Measurements from ENCODE around the gene PEAR1.

Gene PEAR1

GRCh38 chr1:156882543-156882942, 11.0 kb upstream of the PEAR1 start:
- no peak for DNase-seq

DNA sequence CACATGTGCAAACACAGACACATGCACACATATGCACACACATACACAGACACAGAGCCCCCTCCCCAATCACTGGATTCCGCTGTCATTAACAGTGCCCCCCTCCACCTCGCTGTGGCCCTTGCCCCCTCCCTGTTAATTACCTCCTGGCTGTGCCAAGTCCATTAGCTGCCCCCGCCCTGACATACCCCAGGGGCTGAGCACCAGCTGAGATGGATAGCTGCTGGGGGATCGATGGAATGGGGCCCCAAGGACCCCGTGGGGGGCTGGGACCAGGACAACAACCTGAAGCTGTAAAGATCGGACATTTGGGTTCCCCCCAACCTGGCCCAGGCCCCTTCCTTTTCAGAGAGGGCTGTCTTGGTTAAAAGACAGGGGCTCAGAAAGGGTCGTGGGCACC, 9.6 kb upstream of the PEAR1 start:
- DNase-seq = no peak

DNA sequence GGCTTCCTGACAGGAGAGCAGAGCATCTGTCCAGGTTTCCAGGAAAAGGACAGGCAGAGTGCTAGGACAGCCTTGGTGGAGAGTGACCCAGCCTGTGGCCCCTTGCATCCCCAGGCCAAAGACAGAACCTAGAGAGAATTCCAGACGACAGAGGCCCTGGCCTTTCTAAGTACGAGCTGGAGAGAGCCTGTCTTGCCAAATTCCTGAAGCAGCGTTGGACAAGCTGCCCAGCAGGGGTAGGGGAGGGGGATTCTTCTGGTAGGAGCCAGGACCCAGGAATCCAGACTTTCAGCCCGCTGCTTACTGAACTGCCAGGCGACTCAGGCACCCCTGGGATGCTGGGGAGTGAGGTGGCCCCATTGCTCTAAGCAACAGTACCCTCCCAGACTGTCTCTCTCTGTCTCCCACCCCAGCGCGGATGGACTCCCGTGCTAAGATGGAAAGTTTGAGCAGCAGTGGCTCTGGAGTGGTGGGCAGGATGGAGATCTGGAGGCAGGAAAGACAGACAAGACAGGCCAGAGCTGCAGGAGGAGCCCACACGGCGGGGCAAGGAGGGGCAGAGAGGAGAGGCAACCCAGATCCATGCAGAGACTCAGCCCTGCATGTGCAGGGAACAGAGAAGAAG, 8.8 kb upstream of the PEAR1 start:
- no peak for DNase-seq

DNA sequence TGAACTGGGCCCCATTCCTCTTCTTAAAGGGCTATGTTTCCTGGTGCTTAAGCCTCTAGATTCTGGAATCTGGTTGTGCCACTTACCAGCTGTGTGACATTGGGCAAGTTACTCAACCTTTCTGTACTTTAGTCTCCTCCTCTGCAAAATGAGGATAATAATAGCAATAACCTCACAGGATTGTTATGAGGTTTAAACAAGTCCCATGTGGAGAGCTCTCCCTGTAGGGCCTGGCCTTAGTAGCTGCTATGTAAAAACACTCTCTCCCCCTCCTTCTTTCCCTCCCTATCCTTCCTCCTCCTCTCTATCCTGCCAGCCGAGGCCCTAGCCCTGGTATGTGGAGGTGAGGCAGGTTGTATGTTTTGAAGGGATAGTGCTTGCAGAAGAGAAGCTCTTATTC, 8.2 kb upstream of the PEAR1 start:
- no peak for DNase-seq

DNA sequence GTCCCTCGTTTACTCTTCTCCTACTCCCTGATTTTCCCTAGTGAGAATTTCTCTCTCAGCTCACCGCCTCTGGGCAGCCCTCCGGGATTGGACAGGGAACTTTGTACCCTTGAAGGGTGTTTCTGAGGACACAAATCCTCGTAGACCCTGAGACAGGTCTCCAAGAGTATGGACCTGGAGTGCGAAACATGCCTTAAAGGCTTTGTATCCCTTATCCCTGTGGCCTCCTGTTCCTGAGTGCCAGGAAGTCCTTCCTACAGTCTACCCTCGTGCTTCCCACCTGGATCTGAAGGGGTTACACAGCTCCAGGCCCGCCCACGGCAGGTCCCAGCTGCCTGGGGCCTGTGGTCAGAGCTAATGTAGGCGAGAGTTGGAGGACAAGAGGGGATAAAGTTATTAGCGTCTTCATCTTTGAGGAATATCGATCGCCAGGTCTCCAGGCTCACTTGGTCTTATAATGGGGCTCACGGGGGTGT, 7.6 kb upstream of the PEAR1 start:
- DNase-seq = no peak

GRCh38 chr1:156886583-156887281, 6.8 kb upstream of the PEAR1 start:
- no peak for DNase-seq

- DNase-seq = no peak
Measured at GRCh38 chr1:156887317-156887716, 6.2 kb upstream of the PEAR1 start.

- DNase-seq = no peak
Measured at GRCh38 chr1:156887734-156888133, 5.8 kb upstream of the PEAR1 start.

DNA sequence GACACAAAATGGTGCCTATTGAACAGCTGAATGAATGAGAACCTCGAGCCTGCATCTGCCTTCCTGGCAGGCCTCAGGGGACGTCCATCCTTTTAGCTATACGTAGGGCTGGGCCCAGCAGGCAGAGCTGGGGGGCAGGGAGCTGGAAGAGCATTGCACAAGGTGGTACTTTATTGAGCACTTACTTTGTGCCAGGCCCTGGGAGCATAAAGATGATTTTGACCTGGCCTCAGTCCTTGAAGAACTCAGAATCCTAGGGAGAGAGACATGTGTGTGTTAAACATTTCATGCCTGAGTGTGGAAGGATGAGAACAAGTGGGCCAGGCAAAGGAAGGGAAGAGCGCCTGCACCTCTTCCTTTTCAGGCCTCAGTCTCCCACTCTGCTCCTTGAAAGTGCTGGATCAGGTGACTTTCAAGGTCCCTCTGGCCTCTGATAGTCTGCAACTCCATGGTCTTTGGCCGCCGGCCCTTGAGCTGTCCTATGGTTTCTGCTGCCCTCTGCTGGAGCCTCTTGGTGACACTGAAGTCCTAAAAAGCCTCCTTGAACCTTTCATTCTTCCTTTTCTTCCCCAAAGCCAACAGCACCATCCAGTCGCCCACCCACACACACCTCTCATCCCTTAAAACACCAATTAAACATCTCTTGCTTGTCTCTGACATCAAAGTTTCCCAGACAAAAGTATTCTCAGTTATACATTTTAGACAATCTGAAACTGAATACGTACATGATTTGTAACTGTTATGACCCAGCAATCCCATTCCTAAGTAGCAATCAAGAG, 3.5 kb upstream of the PEAR1 start:
- peak; percentile 64 for DNase-seq

GRCh38 chr1:156892190-156893047, 1.1 kb upstream of the PEAR1 start:
- DNase-seq = peak; percentile 88

DNA sequence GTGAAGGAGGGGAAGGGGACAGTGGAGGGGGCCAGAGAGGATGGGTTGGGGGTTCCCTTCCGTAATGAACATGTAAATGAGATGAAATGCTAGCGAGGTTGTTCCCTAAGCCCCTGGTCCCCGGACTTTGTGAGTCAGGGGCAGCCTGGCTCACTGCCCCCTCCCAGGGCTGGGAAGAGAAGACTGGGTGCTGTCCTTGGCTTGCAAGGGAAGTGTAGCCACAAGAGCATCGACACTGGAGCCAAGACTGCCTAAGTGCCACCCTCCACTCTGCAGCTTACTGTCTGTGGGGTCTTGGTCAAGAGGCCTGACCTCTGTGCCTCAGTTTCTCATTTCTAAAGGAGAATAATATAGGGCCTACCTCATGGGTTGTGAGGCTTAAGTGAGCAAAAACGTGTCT, 483 bp downstream of the PEAR1 start:
- no peak for DNase-seq

GRCh38 chr1:156894711-156895454, 1.4 kb downstream of the PEAR1 start:
- DNase-seq = peak; percentile 53

- DNase-seq = no peak
Measured at GRCh38 chr1:156895455-156895812, 1.9 kb downstream of the PEAR1 start.

DNA sequence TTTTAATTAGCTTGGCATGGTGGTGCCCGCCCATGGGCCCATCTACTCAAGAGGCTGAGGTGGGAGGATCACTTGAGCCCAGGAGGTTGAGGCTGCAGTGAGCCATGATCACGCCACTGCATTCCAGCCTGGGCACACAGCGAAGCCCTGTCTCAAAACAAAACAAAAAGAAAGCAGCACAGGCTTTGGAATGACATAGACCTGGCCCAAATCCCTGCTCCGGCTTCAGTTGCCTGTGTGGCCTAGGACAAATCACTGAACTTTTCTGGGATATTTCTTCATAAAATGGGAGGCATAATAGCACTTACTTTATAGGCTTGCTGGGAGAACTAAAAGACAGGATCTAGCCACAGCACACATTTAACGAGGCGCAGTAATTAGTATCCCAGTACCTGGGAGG, 2.4 kb downstream of the PEAR1 start:
- no peak for DNase-seq

DNA sequence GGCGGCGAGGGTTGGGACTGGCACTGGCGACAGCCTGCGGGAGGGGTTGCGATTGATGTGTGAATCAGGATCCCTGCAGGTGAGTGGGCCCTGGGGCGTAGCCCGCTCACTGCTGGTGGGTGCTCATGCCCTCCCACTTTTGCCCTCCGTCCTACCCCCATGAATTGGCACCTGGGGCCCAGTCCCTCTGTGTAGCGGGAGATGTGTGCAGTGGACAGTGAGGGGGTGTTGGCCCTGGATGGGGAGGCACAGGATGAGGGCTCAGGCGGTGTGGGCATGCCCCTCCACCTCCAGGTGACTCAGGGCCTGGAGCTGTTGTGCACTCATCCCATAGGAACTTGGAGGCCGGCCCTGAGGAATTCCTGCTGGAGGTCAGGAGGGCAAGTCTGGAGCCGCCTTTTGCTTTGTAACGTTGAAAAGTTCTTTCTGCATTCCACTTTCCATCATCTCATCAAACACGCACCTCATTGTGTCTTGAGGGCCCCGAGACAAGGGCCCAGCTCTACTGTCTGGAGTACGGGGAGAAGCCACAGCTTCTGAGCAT, 3.0 kb downstream of the PEAR1 start:
- peak; percentile 96 for DNase-seq

- DNase-seq = peak; percentile 65
Measured at GRCh38 chr1:156897078-156897825, 3.7 kb downstream of the PEAR1 start.

- DNase-seq = peak; percentile 62
Measured at GRCh38 chr1:156898161-156898566, 4.6 kb downstream of the PEAR1 start.

DNA sequence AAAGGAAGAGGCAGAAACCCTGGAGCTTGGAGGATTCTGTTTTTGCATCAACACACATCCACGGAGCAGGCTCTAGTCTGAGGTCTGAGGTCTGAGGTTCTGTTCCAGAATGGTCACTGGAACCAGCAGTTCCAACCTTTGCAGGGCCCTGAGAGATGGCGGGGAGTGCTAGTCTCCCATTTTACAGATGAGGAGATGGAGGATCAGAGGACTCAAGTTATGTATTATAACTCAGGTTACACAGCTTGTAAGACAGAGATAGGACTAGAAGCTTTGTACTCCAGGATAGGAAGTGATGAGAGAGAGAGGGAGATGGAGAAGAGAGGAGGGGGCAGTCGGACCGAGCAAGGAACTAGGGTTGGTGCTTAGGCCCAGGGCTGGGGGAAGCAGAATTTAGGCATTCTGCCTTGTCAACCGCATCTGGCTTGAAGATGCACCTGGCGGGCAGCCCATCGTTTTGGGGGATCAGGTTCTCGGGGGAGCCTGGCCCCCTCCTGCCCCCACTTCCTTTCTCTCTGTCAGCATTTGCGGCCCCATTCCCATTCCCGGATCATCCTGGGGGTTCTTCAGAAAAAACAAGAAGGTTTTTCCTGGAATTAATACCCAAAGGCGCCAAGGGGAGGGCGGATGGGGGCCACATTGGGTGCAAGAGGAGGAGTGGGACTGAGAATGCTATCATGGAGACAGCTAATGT, 5.6 kb downstream of the PEAR1 start:
- no peak for DNase-seq

- DNase-seq = peak; percentile 68
Measured at GRCh38 chr1:156899956-156900718, 6.6 kb downstream of the PEAR1 start.

All from fibroblast of skin of abdomen (primary cell).